ENCODE data around the gene ACP4. TPM values are rescaled to one million over a fixed set of nuclear protein-coding genes. Genes with fewer than 3 reads are reported as not detected.

ACP4 gene
- total RNA-seq, 1 donor from 2014 or later = not detected

GRCh38 chr19:50799547-50799851 is 9.3 kb downstream of the ACP4 start:
- Mint-ChIP-seq H3K4me3 (no peak overlapping the region), H3K27ac (no peak overlapping the region), H3K9me3 (no peaks in the 10 kb centered on the region), H3K4me1 (peaks cover 30% of the 10 kb centered on the region), H3K36me3 (ENCODE audit: low read depth) (peaks cover 50% of the 10 kb centered on the region), H3K27me3 (no peaks in the 10 kb centered on the region)
- DNase-seq (no peak), ATAC-seq (ENCODE audit: low read depth) (no peak)
- ChIA-PET POLR2A (no interaction called here), CTCF (no interaction called here)
- no peak for TF ChIP-seq CTCF (IDR thresholded peaks at IDR 0.05)
- intact Hi-C loops (cut with micrococcal nuclease) = no loop called here

GRCh38 chr19:50801107-50801506 is 10.9 kb downstream of the ACP4 start:
- intact Hi-C loops (cut with micrococcal nuclease) = loop anchor here (10.0 kb wide), 1 partner anchor 564 kb away; the partner anchor contains the start of genes CLDND2 and ETFB
- H3K9me3 Mint-ChIP-seq = no peaks in the 10 kb centered on the region
- no peak for DNase-seq
- H3K4me3 Mint-ChIP-seq = no peak overlapping the region
- no peak for TF ChIP-seq CTCF (IDR thresholded peaks at IDR 0.05)
- H3K36me3 Mint-ChIP-seq (ENCODE audit: low read depth) = peaks cover 49% of the 10 kb centered on the region
- CTCF ChIA-PET = no interaction called here
- peaks cover 37% of the 10 kb centered on the region for H3K4me1 Mint-ChIP-seq
- no peak overlapping the region for H3K27ac Mint-ChIP-seq
- ATAC-seq (ENCODE audit: low read depth) = no peak
- POLR2A ChIA-PET = interaction anchor here (1.2 kb wide), 1 partner anchor 96 kb away, joined by 3 read pairs; no protein-coding TSS in a partner anchor
- H3K27me3 Mint-ChIP-seq = no peaks in the 10 kb centered on the region

DNA sequence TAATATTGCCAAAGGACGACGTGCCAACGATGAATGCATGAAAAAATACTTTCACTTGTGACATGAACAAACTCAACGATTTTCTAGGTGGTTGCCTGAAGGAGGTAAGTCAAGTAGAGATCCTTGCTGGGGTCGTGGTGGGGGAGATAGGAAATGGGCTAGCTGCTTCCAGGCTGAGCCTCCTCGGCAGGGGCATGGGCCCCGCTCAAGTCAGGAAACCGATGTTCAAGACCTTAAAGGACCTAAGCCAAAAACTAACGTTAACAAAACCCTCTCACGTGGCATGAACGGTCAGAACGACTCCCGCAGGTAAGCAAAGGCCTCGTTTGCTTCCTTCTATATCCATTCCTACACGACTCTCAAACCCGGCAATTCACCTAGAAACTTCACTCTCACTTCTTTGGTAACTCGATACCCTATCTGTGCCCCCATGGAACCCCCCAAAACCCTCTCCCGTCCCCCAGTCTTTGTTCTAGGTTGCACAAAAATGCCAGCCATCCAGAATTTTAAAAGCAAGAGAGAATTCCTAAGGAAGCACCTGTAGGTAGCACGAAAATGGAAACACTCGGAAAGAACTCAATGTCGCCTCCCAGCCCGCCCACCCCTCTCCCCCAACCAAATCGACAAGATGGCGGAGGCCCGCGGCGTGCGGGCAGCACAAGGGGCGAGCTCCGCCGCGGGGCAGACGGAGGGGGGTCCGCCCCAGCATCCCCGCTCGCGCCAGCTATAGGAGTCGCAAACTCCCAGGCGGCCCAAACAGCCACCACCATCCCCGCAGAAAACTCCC is 13.6 kb downstream of the ACP4 start:
- no peak for DNase-seq
- Mint-ChIP-seq H3K27ac (peak overlapping the region; percentile 100), H3K9me3 (no peaks in the 10 kb centered on the region), H3K4me3 (peak overlapping the region; percentile 100), H3K27me3 (no peaks in the 10 kb centered on the region), H3K36me3 (ENCODE audit: low read depth) (peaks cover 32% of the 10 kb centered on the region), H3K4me1 (peaks cover 37% of the 10 kb centered on the region)
- intact Hi-C loops (cut with micrococcal nuclease) = loop anchor here (1.0 to 10.0 kb wide), 6 partner anchors 33 to 561 kb away; partner anchors contain the start of genes CLDND2, ETFB, KCNC3 and NR1H2
- ChIA-PET POLR2A (interaction anchor here (0.6 to 2.9 kb wide), 10 partner anchors 9 to 446 kb away, joined by 3 to 30 read pairs (median 8); partner anchors contain the start of gene JOSD2), CTCF (no interaction called here)
- no peak for TF ChIP-seq CTCF (IDR thresholded peaks at IDR 0.05)
- ATAC-seq (ENCODE audit: low read depth) = no peak

DNA sequence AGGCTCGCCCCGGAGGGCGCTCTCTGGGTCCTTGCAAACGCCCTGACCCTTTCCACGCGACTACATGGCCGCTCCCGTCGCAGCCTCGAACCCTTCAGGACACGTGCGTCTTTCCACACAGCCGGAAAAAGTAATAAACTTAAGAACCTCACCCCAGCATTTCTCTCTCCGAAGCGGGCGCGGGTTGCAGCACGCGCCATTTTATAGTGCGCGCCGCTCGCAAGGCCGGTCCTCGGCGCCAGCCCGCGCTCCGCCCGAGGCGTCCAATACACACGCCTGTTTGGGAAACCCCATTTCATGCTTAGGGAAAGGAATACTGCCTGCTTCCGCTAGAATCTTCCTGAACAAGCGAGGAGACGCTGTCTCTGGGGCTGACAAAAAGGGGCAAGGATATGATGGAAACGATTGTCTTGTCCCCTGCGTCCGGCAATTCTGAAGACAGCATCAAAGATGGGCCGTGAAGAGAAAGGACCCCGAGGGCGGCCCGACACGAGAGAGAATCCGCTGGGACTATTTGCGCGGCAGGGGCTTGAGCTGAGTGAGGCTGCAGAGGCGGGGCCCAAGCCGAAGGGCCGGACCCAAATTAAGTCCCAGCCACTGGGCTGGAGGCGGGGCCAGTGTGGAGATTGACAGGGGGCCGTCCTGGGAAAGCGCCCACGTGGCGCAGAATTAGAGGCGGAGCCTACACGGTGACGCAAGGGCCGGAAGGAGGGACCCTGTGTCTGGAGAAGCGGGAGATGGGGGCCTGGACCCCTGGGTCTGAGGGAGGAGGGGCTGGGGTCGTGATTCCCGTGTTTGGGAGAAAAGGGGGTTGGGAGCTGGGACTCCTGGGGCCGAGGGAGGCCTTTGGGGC is 14.4 kb downstream of the ACP4 start:
- Mint-ChIP-seq H3K27me3 (no peaks in the 10 kb centered on the region), H3K4me1 (peaks cover 37% of the 10 kb centered on the region), H3K36me3 (ENCODE audit: low read depth) (peaks cover 30% of the 10 kb centered on the region), H3K9me3 (no peaks in the 10 kb centered on the region), H3K4me3 (peak overlapping the region; percentile 100), H3K27ac (peak overlapping the region; percentile 100)
- ChIA-PET CTCF (interaction anchor here (1.4 kb wide), 1 partner anchor 118 kb away, joined by 7 read pairs; no protein-coding TSS in a partner anchor), POLR2A (interaction anchor here (0.6 to 2.9 kb wide), 19 partner anchors 9 to 875 kb away, joined by 3 to 30 read pairs (median 6); partner anchors contain the start of genes ATF5, JOSD2, KLK1 and NUP62)
- intact Hi-C loops (cut with micrococcal nuclease) = loop anchor here (1.0 to 10.0 kb wide), 8 partner anchors 13 to 560 kb away; partner anchors contain the start of genes CLDND2, ETFB, JOSD2 and KCNC3
- DNase-seq (peak; percentile 94), ATAC-seq (ENCODE audit: low read depth) (peak; percentile 98)
- TF ChIP-seq CTCF (IDR thresholded peaks at IDR 0.05) = no peak

All from activated B cell treated with CpG ODN at 0.5 μM for 24 hours (primary cell).